H1 (cell line): ENCODE measurements around the gene KCNQ1OT1. TPM values are rescaled to one million over a fixed set of nuclear protein-coding genes. Genes with fewer than 3 reads are reported as not detected.

Experiments used
- GABPA ChIP-seq: IDR thresholded peaks from 2 replicates; pipeline ENCODE4 v1.6.1; 2011; ENCODE audit warnings: mild to moderate bottlenecking, low read length, moderate library complexity, borderline replicate concordance; ENCODE audit not compliant: insufficient read depth
- polyA plus RNA-seq, 7 experiments: library from polyadenylated mRNA; depleted of rRNA in 3 of 7; stranded (reverse) in 5 of 7; unstranded in 2 of 7; fragments of >200 nt in 5 of 7; fragments of 200-250 nt in 2 of 7; gene quantifications; 1 replicate in 5 of 7; 2 replicates in 1 of 7; 4 replicates in 1 of 7; pipeline versions ENCODE4 v1.2.1 to v1.2.3, GENCODE V29; 2011 to 2013; ENCODE audit warnings: missing spikeins in 2 of 7, mixed read lengths in 2 of 7
- total RNA-seq: library from RNA; stranded (reverse); fragmentation: NEBNext Ultra II Directional; extraction: Animal tissue kit (Norgen Biotek cat#: 25700); gene quantifications from 2 replicates; pipeline ENCODE4 v1.2.1, GENCODE V29; 2021

Gene KCNQ1OT1
- total and polyA plus RNA-seq, 2 of the 8 experiments (the other 6 are each of a cell fraction or from before 2014, with no cell fraction given) = 0.21 to 1.2 TPM

- TF ChIP-seq GABPA = no peak
- TF ChIP-seq, all 59 proteins: peak for 0
Measured at GRCh38 chr11:2583605-2583958, 116.2 kb downstream of the KCNQ1OT1 start (continued).
